ENCODE measurements around the gene ARID3A.

Gene ARID3A

GRCh38 chr19:936175-936546 lies 10.3 kb downstream of the ARID3A start:
- no peak for DNase-seq (ENCODE audit: extremely low read depth, low read depth)
- no peak for TF ChIP-seq CTCF (IDR thresholded peaks at IDR 0.05; ENCODE audit: low read depth, low read length)

GRCh38 chr19:937259-937694 lies 11.4 kb downstream of the ARID3A start:
- no peak for TF ChIP-seq CTCF (IDR thresholded peaks at IDR 0.05; ENCODE audit: low read depth, low read length)
- no peak for DNase-seq (ENCODE audit: extremely low read depth, low read depth)

- no peak for DNase-seq (ENCODE audit: extremely low read depth, low read depth)
- TF ChIP-seq CTCF (IDR thresholded peaks at IDR 0.05; ENCODE audit: low read depth, low read length): no peak
Measured at GRCh38 chr19:938233-938923, 12.5 kb downstream of the ARID3A start.

- DNase-seq (ENCODE audit: extremely low read depth, low read depth): no peak
- no peak for TF ChIP-seq CTCF (IDR thresholded peaks at IDR 0.05; ENCODE audit: low read depth, low read length)
Measured at GRCh38 chr19:939439-939838, 13.6 kb downstream of the ARID3A start.

GRCh38 chr19:939922-940321 lies 14.1 kb downstream of the ARID3A start:
- no peak for DNase-seq (ENCODE audit: extremely low read depth, low read depth)
- no peak for TF ChIP-seq CTCF (IDR thresholded peaks at IDR 0.05; ENCODE audit: low read depth, low read length)

GRCh38 chr19:940591-941291 lies 14.9 kb downstream of the ARID3A start:
- DNase-seq (ENCODE audit: extremely low read depth, low read depth): no peak

More at GRCh38 chr19:940591-941291, 14.9 kb downstream of the ARID3A start:
- no peak for TF ChIP-seq CTCF (IDR thresholded peaks at IDR 0.05; ENCODE audit: low read depth, low read length)
